LoVo (cell line): ENCODE measurements around the gene PSD4.
A peak's percentile ranks its signal among the peaks of the same experiment; 100 is the strongest.

ENCODE experiments used
- DNase-seq: peaks from one replicate; pipeline ENCODE4 v3.0.0-alpha.2; 2016; ENCODE audit warnings: low spot score

The PSD4 gene

GRCh38 chr2:113238871-113239839 lies 65.4 kb downstream of the PSD4 start:
- DNase-seq: no peak

GRCh38 chr2:113240150-113240914 lies 66.6 kb downstream of the PSD4 start:
- DNase-seq: peak; percentile 47

- DNase-seq: peak; percentile 95
Observed at GRCh38 chr2:113240915-113241911, 67.4 kb downstream of the PSD4 start.

GRCh38 chr2:113242327-113242726 lies 68.6 kb downstream of the PSD4 start:
- DNase-seq: no peak

- DNase-seq: no peak
Observed at GRCh38 chr2:113245276-113245711, 71.5 kb downstream of the PSD4 start.

- DNase-seq: no peak
Observed at GRCh38 chr2:113246606-113247005, 72.8 kb downstream of the PSD4 start.

GRCh38 chr2:113248997-113249770 lies 75.4 kb downstream of the PSD4 start:
- DNase-seq: peak; percentile 79

- DNase-seq: no peak
Observed at GRCh38 chr2:113251118-113251517, 77.3 kb downstream of the PSD4 start.

- no peak for DNase-seq
Observed at GRCh38 chr2:113252047-113252590, 78.3 kb downstream of the PSD4 start.

GRCh38 chr2:113253453-113253852 lies 79.7 kb downstream of the PSD4 start:
- DNase-seq: no peak

- DNase-seq: no peak
Observed at GRCh38 chr2:113255140-113256070, 81.6 kb downstream of the PSD4 start.

GRCh38 chr2:113257516-113258264 lies 83.9 kb downstream of the PSD4 start:
- DNase-seq: no peak

- DNase-seq: no peak
Observed at GRCh38 chr2:113258471-113259147, 84.8 kb downstream of the PSD4 start.
